DND-41 (cell line): ENCODE data around the gene COG3.

ENCODE experiments used
- ATAC-seq: fragments of 200-7000 bp; cut with Tn5 transposase; 3 replicates; pipeline ENCODE4 v1.9.1; 2021; ENCODE audit warnings: low read depth; ENCODE audit not compliant: insufficient read depth
- DNase-seq: peaks from one replicate; pipeline ENCODE4 v3.0.0-alpha.2; 2020
- H2AFZ ChIP-seq: 2 replicates; pipeline ENCODE4 v1.6.0; 2012; ENCODE audit warnings: low read depth, low read length
- H3K27ac ChIP-seq: 2 replicates; pipeline ENCODE4 v1.5.1; 2012; ENCODE audit warnings: low read length, inconsistent platforms
- H3K27me3 ChIP-seq: fragments of 200-600 bp; sonication (generic); 2 replicates; pipeline ENCODE4 v1.6.0; 2012; ENCODE audit warnings: low read length, mild to moderate bottlenecking, inconsistent platforms; ENCODE audit not compliant: insufficient read depth, poor library complexity
- H3K36me3 ChIP-seq: 2 replicates; pipeline ENCODE4 v1.5.1; 2012; ENCODE audit warnings: low read length, inconsistent platforms; ENCODE audit not compliant: insufficient read depth
- H3K4me1 ChIP-seq: 2 replicates; pipeline ENCODE4 v1.5.1; 2012; ENCODE audit warnings: mild to moderate bottlenecking, low read length; ENCODE audit not compliant: insufficient read depth
- H3K4me2 ChIP-seq: 2 replicates; pipeline ENCODE4 v1.6.0; 2012; ENCODE audit warnings: mild to moderate bottlenecking, moderate library complexity, low read length, inconsistent platforms; ENCODE audit not compliant: insufficient read depth
- H3K4me3 ChIP-seq, 2 experiments: fragments of 200-600 bp in 1 of 2; shearing (Covaris generic) in 1 of 2; 2 replicates each; pipeline ENCODE4 v1.5.1; 2012 to 2016; ENCODE audit warnings: inconsistent platforms in 2 of 2, low read length in 2 of 2, mild to moderate bottlenecking in 2 of 2, low read depth in 1 of 2, moderate library complexity in 1 of 2
- H3K79me2 ChIP-seq: 2 replicates; pipeline ENCODE4 v1.6.0; 2012; ENCODE audit warnings: low read length, inconsistent platforms; ENCODE audit not compliant: insufficient read depth
- H3K9ac ChIP-seq: 2 replicates; pipeline ENCODE4 v1.6.0; 2012; ENCODE audit warnings: low read depth, mild to moderate bottlenecking, inconsistent platforms, low read length, moderate library complexity
- H3K9me3 ChIP-seq: 2 replicates; pipeline ENCODE4 v1.5.1; 2012; ENCODE audit warnings: low read length, moderate library complexity, mild to moderate bottlenecking, inconsistent platforms; ENCODE audit not compliant: insufficient read depth, severe bottlenecking
- H4K20me1 ChIP-seq: 2 replicates; pipeline ENCODE4 v1.6.0; 2012; ENCODE audit warnings: low read length; ENCODE audit not compliant: insufficient read depth
- EZH2 ChIP-seq: IDR thresholded peaks from 3 replicates; pipeline ENCODE4 v1.6.1; 2012; ENCODE audit warnings: borderline replicate concordance, low read depth, mild to moderate bottlenecking, moderate library complexity, low read length, inconsistent platforms; ENCODE audit not compliant: severe bottlenecking
- TF ChIP-seq, protein P1 (sequence below): IDR thresholded peaks from 2 replicates; pipeline ENCODE4 v1.5.1; 2012; ENCODE audit warnings: borderline replicate concordance, low read length, moderate library complexity, mild to moderate bottlenecking; ENCODE audit not compliant: poor library complexity, severe bottlenecking; ENCODE audit errors: extremely low read depth

The COG3 gene

DNA sequence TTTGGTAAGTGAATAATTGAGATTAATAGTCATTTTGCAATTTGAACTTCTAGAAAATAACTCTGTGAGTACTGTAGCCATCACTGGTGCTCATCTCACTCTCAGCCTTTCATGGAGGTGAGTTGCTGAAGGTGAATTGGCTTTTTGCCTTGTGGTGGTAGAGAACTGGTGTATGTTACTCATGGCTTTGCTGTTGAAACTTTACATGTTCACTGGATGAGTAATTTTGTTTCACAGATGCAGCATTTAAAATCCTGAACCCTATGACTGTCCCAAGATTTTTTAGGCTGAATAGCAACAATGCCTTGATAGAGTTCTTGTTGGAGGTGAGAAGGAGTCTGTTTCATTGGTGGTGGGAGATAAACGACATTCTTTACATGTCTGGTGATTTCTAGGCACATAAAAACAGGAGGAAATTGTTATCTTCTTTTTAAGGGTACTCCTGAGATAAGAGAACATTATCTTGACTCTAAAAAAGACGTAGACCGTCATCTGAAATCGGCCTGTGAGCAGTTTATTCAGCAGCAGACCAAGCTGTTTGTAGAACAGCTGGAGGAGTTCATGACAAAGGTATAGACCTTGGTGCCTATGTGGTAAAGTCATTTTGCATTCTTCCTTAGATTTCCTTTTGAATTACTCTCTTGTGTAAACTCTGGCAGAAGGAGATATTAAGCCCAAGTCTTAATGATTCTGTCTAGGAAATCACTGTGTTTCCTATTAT, 53.9 kb downstream of the COG3 start:
- DNase-seq = no peak
- no peaks in the 10 kb centered on the region for H4K20me1 ChIP-seq

GRCh38 chr13:45519493-45519892, 54.8 kb downstream of the COG3 start:
- peaks cover 79% of the 10 kb centered on the region for H3K36me3 ChIP-seq
- H4K20me1 ChIP-seq = no peaks in the 10 kb centered on the region
- no peak overlapping the region for H2AFZ ChIP-seq
- H3K9ac ChIP-seq = no peak overlapping the region
- no peak for TF ChIP-seq EZH2
- TF ChIP-seq, protein P1, sequence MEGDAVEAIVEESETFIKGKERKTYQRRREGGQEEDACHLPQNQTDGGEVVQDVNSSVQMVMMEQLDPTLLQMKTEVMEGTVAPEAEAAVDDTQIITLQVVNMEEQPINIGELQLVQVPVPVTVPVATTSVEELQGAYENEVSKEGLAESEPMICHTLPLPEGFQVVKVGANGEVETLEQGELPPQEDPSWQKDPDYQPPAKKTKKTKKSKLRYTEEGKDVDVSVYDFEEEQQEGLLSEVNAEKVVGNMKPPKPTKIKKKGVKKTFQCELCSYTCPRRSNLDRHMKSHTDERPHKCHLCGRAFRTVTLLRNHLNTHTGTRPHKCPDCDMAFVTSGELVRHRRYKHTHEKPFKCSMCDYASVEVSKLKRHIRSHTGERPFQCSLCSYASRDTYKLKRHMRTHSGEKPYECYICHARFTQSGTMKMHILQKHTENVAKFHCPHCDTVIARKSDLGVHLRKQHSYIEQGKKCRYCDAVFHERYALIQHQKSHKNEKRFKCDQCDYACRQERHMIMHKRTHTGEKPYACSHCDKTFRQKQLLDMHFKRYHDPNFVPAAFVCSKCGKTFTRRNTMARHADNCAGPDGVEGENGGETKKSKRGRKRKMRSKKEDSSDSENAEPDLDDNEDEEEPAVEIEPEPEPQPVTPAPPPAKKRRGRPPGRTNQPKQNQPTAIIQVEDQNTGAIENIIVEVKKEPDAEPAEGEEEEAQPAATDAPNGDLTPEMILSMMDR = no peak
- no peaks in the 10 kb centered on the region for H3K27me3 ChIP-seq
- no peak for ATAC-seq
- no peak overlapping the region for H3K27ac ChIP-seq
- no peak for DNase-seq
- no peaks in the 10 kb centered on the region for H3K79me2 ChIP-seq
- H3K4me2 ChIP-seq = no peak overlapping the region
- no peaks in the 10 kb centered on the region for H3K4me1 ChIP-seq
- no peak overlapping the region for H3K4me3 ChIP-seq
- H3K9me3 ChIP-seq = no peaks in the 10 kb centered on the region

More for the DNA sequence above, 53.9 kb downstream of the COG3 start:
- Histone ChIP-seq H3K79me2 (no peaks in the 10 kb centered on the region), H3K27ac (no peak overlapping the region), H3K4me2 (no peak overlapping the region), H3K9ac (no peak overlapping the region), H3K9me3 (no peaks in the 10 kb centered on the region), H2AFZ (no peak overlapping the region), H3K27me3 (no peaks in the 10 kb centered on the region), H3K4me1 (no peaks in the 10 kb centered on the region), H3K4me3 (no peak overlapping the region), H3K36me3 (peaks cover 76% of the 10 kb centered on the region)
- ATAC-seq = no peak
- no peak for TF ChIP-seq EZH2
- TF ChIP-seq, protein P1 = no peak

DNA sequence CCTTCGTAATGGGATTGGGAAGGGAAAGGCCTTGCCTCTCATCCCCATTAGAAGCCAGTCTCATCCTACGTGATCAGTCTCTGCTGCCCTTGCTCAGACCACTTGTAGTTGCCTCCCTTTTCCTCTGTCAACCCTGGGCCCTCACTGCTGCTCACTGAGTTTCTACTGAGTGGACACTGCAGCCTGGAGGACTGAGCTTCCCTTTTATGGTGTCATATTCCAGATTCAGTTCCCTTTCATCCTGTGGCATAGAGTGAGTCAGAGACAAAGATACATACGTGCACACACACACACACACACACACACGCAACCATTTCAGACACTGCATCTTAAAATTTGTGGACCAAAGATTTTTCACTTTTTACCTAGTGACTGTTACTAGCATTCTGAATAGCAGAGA, 56.6 kb downstream of the COG3 start:
- H3K4me2 ChIP-seq = no peak overlapping the region
- no peaks in the 10 kb centered on the region for H4K20me1 ChIP-seq
- no peak overlapping the region for H2AFZ ChIP-seq
- H3K9me3 ChIP-seq = no peaks in the 10 kb centered on the region
- no peaks in the 10 kb centered on the region for H3K27me3 ChIP-seq
- TF ChIP-seq, protein P1 = no peak
- no peak for TF ChIP-seq EZH2
- H3K4me1 ChIP-seq = no peaks in the 10 kb centered on the region
- no peak for ATAC-seq
- H3K27ac ChIP-seq = no peak overlapping the region
- H3K9ac ChIP-seq = no peak overlapping the region
- H3K4me3 ChIP-seq = no peak overlapping the region
- peaks cover 77% of the 10 kb centered on the region for H3K36me3 ChIP-seq
- DNase-seq = no peak
- no peaks in the 10 kb centered on the region for H3K79me2 ChIP-seq

- Histone ChIP-seq H4K20me1 (no peaks in the 10 kb centered on the region), H3K27ac (no peak overlapping the region), H3K79me2 (no peaks in the 10 kb centered on the region), H3K4me1 (no peaks in the 10 kb centered on the region), H3K9me3 (no peaks in the 10 kb centered on the region), H3K4me2 (no peak overlapping the region), H3K4me3 (no peak overlapping the region), H3K36me3 (peaks cover 75% of the 10 kb centered on the region), H3K27me3 (no peaks in the 10 kb centered on the region), H2AFZ (no peak overlapping the region), H3K9ac (no peak overlapping the region)
- ATAC-seq (no peak), DNase-seq (no peak)
- no peak for TF ChIP-seq EZH2
- TF ChIP-seq, protein P1 = no peak
These were observed 57.8 kb downstream of the COG3 start for GRCh38 chr13:45522571-45522970.
